GM21576 (cell line): ENCODE data around the gene GNGT1.
A peak's percentile ranks its signal among the peaks of the same experiment; 100 is the strongest.
"Not testable (repeated sequence)": the region's sequence is repeated elsewhere in the genome, so short reads cannot be mapped to it uniquely, and the experiment has no call there.

Experiments
- ATAC-seq: cut with Tn5 transposase; IDR thresholded peaks from one replicate; pipeline ENCODE4 v1.9.1; 2021; ENCODE audit warnings: mild to moderate bottlenecking, moderate library complexity; ENCODE audit not compliant: unreplicated experiment

The GNGT1 gene

GRCh38 chr7:93902777-93903423 lies 3.5 kb upstream of the GNGT1 start:
- peak; percentile 56 for ATAC-seq

- ATAC-seq = no peak
Measured at GRCh38 chr7:93910076-93910994, 4.0 kb downstream of the GNGT1 start.

- not testable (repeated sequence) for ATAC-seq
Measured at GRCh38 chr7:93911242-93911641, 4.9 kb downstream of the GNGT1 start.

GRCh38 chr7:93911661-93912060 lies 5.3 kb downstream of the GNGT1 start:
- ATAC-seq = peak; percentile 61

GRCh38 chr7:93913197-93913596 lies 6.8 kb downstream of the GNGT1 start:
- ATAC-seq = no peak

- no peak for ATAC-seq
Measured at GRCh38 chr7:93914581-93915066, 8.3 kb downstream of the GNGT1 start.

- ATAC-seq = not testable (repeated sequence)
Measured at GRCh38 chr7:93915206-93915842, 9.0 kb downstream of the GNGT1 start.

GRCh38 chr7:93915888-93916287 lies 9.5 kb downstream of the GNGT1 start:
- peak; percentile 41 for ATAC-seq

- ATAC-seq = not testable (repeated sequence)
Measured at GRCh38 chr7:93916315-93916714, 9.9 kb downstream of the GNGT1 start.

- no peak for ATAC-seq
Measured at GRCh38 chr7:93920496-93921182, 14.3 kb downstream of the GNGT1 start.

GRCh38 chr7:93921186-93921585 lies 14.8 kb downstream of the GNGT1 start:
- no peak for ATAC-seq

GRCh38 chr7:93921607-93922566 lies 15.5 kb downstream of the GNGT1 start, which contains the start of gene GNG11:
Gene GNG11 (plus strand): TSS chr7:93921735. CDS start chr7:93922138, 403 bp downstream.
- peak; percentile 80 for ATAC-seq

GRCh38 chr7:93923296-93923695 lies 16.9 kb downstream of the GNGT1 start:
- ATAC-seq = no peak

- ATAC-seq = no peak
Measured at GRCh38 chr7:93923942-93924341, 17.6 kb downstream of the GNGT1 start.

- ATAC-seq = no peak
Measured at GRCh38 chr7:93926800-93927199, 20.4 kb downstream of the GNGT1 start.

GRCh38 chr7:93927585-93927984 lies 21.2 kb downstream of the GNGT1 start:
- no peak for ATAC-seq

GRCh38 chr7:93931655-93932054 lies 25.3 kb downstream of the GNGT1 start:
- ATAC-seq = no peak

- ATAC-seq = no peak
Measured at GRCh38 chr7:93933156-93933555, 26.8 kb downstream of the GNGT1 start.

GRCh38 chr7:93935102-93935501 lies 28.7 kb downstream of the GNGT1 start:
- no peak for ATAC-seq

GRCh38 chr7:93937818-93938217 lies 31.5 kb downstream of the GNGT1 start:
- ATAC-seq = no peak
